NOMO-1 (cell line): Measurements from ENCODE around the gene CAPZA2.

ENCODE experiments used
- DNase-seq, 2 experiments: peaks; one replicate each; lab custom pipeline; 2025; ENCODE audit not compliant: unreplicated experiment in 2 of 2; lab: John Stamatoyannopoulos, UW

Gene CAPZA2

GRCh38 chr7:116861717-116862116 lies 670 bp upstream of the CAPZA2 start:
- no peak for DNase-seq

- peak in 1 of 2 experiments; percentile 15 for DNase-seq
These were observed 724 bp downstream of the CAPZA2 start for GRCh38 chr7:116862951-116863670.

- peak in 1 of 2 experiments; percentile 0 for DNase-seq
These were observed 1.6 kb downstream of the CAPZA2 start for GRCh38 chr7:116863936-116864500.

GRCh38 chr7:116871061-116871700 lies 8.8 kb downstream of the CAPZA2 start:
- no peak for DNase-seq

- no peak for DNase-seq
These were observed 9.6 kb downstream of the CAPZA2 start for GRCh38 chr7:116872026-116872425.

- no peak for DNase-seq
These were observed 11.2 kb downstream of the CAPZA2 start for GRCh38 chr7:116873619-116874018.

- no peak for DNase-seq
These were observed 14.5 kb downstream of the CAPZA2 start for GRCh38 chr7:116876664-116877442.

- no peak for DNase-seq
These were observed 15.2 kb downstream of the CAPZA2 start for GRCh38 chr7:116877443-116878217.

- DNase-seq: no peak
These were observed 22.3 kb downstream of the CAPZA2 start for GRCh38 chr7:116884691-116885090.

GRCh38 chr7:116885724-116886123 lies 23.3 kb downstream of the CAPZA2 start:
- DNase-seq: no peak

GRCh38 chr7:116886543-116887156 lies 24.3 kb downstream of the CAPZA2 start:
- no peak for DNase-seq

- DNase-seq: no peak
These were observed 26.5 kb downstream of the CAPZA2 start for GRCh38 chr7:116888895-116889294.

GRCh38 chr7:116895849-116896248 lies 33.5 kb downstream of the CAPZA2 start:
- DNase-seq: no peak

GRCh38 chr7:116897661-116898060 lies 35.3 kb downstream of the CAPZA2 start:
- peak in 1 of 2 experiments; percentile 39 for DNase-seq

GRCh38 chr7:116899308-116899707 lies 36.9 kb downstream of the CAPZA2 start:
- peak; percentile 26 to 70 for DNase-seq

- no peak for DNase-seq
These were observed 38.8 kb downstream of the CAPZA2 start for GRCh38 chr7:116901143-116901542.

- no peak for DNase-seq
These were observed 40.5 kb downstream of the CAPZA2 start for GRCh38 chr7:116902867-116903266.

- DNase-seq: no peak
These were observed 44.0 kb downstream of the CAPZA2 start for GRCh38 chr7:116906391-116906790.

- no peak for DNase-seq
These were observed 48.0 kb downstream of the CAPZA2 start for GRCh38 chr7:116910383-116910782.

- DNase-seq: no peak
These were observed 49.4 kb downstream of the CAPZA2 start for GRCh38 chr7:116911801-116912200.
